HG03378 (cell line): Measurements from ENCODE around the gene BEST4.
"Not testable (repeated sequence)": the region's sequence is repeated elsewhere in the genome, so short reads cannot be mapped to it uniquely, and the experiment has no call there.

ENCODE experiments used
- ATAC-seq: cut with Tn5 transposase; IDR thresholded peaks from one replicate; pipeline ENCODE4 v1.9.1; 2021; ENCODE audit warnings: mild to moderate bottlenecking, moderate library complexity; ENCODE audit not compliant: unreplicated experiment

Gene BEST4

DNA sequence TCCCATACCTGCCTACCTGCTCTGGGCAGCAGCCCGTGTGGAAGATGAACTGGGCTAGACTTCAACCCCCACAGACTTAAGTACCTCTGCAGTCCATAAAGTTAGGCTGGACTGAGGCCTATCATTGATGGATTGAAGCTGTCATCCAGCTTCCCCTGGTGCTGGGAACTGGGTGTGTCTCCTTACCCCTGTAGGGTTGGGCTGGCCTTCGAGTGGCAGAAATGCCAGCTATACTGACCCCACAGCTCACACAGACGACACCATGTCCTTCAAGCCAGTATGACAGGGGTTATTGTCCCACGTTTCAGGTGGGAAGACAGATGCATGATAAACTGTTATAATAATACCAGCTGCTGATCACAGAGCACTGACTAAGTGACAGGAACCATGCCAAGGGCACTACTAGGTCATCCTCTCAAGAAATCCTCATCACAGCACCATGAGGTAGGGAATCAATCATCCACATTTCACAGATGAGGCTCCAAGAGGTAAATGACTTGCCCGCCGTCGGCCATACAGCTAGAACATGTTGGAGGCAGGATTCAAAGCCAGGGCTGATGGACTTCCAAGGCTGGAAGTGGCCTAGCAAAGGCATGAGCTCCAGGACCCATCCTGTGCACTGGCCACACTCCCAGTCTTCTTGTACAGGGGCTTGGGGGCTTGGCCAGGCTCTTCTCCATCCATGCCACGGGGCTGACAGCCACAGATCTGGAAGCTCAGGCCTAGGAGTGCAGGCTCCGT lies at the start of gene BEST4:
BEST4 (minus strand) TSS at position 51 of the 741 bp plus-strand sequence. CDS start 465 bp downstream, outside the sequence.
- ATAC-seq: no peak

DNA sequence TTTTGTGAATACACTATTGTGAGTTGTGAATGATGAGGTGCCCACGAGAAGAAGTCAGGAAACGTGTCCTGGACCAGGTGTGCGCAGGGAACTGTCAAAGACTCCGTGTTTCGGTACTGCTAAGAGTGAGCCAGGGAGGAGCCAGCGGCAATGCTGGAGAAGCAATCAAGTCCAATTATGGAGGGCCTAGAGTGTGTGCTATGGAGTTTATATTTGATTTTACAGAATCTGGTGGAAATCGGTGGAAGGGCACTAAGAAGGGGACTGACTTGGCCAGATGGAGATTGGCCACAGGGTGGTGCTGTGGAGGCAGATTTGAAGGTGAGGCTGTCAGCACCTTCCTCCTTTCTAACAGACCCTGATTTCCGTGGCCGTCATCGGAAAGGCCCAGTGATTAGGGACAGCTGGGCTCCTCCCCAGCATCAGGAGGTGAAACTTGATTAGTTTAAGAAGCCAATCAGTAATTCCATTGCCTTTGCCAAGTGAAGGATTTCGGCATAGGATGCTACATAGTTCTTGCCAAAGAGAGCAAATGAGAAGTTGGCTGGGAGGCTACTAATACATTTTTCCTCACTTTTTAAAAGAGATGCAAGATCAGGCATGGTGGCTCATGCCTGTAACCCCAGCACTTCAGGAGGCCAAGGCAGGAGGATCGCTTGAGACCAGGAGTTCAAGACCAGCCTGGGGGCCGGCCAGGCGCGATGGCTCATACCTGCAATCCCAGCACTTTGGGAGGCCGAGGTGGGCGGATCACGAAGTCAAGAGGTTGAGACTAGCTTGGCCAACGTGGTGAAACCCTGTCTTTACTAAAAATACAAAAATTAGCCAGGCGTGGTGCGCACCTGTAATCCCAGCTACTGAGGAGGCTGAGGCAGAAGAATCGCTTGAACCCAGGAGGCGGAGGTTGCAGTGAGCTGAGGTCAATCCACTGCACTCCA lies 48.0 kb upstream of the BEST4 start:
- ATAC-seq: peak; percentile 70

DNA sequence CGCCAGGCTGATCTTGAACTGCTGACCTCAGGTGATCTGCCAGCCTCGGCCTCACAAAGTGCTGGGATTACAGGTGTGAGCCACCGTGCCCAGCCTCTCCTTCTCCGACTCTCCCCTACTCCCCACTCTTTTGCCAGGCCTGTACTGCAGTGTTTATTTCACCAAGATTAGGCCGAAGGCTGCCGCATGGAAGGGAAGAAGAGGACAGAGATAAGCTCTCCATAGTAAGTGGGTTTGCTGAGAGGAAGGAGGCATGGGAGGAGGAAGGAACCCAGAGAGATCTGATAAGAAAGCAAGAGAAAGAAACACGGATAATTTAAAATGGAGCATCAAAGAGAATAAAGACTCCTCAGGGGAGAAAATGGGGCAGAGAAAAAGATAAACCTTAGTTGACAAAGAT lies 46.4 kb upstream of the BEST4 start:
- no peak for ATAC-seq

DNA sequence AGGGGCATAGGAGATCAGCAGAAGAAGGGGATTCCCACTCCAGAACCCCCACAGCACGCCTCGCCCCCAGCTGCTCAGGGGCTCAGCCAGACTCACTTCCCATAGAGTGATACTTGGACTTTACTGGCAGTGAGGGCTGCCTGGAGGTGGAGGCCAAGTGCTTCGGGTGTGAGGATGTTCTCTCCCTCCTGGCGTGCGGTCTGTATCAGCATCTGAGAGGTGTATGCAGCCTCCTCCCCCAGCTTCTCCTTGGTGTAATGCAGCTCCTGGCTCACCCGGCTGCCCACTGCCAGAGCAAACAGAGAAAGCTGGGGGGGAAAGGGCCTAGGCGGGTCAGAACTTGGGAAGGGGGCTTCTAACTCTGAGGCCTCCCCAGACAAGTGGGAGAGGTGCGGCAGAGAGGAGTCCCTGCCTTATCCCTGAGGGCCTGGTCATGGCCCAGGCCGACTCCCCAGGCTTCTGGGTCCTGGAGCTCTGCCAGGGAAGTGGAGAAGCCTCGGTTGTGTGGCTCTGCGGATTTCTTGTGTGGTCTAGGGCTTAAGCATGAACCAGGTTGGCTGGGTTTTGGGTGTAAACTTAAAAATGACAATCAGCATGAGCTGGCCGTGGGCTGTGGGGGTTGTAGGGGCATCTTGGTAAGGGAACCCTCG lies 44.2 kb upstream of the BEST4 start:
- ATAC-seq: no peak

DNA sequence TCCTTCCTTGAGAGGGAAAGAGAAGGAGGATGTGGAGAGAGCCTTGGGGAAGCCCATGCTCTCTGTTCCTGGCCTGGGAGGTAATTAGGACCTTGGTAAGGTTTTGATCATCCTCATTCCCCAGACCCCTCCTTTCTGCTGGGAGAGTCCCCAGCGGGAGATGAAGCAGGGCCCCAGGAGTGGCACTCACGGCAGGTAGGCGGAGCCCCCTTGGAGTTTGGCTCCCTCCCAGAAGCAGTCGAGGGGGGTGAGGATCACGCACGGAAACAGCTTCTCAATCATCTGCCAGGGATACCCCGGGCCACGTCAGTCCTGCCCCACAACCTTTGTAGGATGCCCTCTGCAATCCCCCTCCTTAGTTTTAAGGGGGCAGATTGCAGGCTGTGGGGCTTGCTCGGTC lies 43.5 kb upstream of the BEST4 start:
- no peak for ATAC-seq

DNA sequence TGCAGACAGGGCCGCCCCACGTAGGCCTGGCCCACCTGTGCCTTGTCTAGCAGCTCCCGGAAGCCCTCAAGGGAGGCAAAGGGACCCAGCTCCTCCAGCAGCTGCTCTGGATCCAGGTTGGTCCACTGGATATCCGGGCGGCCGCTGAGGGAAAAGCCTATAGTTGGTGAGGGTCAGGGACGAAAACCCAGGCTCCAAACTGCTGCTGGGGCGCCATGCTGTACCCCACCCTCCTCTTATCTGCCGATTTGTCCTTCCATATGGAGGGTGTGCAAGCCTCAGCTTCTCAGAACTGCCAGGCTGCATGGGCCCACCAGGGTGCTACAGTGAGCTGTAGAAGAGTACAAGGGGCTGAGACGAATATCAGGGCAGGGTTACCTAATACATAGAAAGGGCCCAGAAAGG lies 42.9 kb upstream of the BEST4 start:
- no peak for ATAC-seq

DNA sequence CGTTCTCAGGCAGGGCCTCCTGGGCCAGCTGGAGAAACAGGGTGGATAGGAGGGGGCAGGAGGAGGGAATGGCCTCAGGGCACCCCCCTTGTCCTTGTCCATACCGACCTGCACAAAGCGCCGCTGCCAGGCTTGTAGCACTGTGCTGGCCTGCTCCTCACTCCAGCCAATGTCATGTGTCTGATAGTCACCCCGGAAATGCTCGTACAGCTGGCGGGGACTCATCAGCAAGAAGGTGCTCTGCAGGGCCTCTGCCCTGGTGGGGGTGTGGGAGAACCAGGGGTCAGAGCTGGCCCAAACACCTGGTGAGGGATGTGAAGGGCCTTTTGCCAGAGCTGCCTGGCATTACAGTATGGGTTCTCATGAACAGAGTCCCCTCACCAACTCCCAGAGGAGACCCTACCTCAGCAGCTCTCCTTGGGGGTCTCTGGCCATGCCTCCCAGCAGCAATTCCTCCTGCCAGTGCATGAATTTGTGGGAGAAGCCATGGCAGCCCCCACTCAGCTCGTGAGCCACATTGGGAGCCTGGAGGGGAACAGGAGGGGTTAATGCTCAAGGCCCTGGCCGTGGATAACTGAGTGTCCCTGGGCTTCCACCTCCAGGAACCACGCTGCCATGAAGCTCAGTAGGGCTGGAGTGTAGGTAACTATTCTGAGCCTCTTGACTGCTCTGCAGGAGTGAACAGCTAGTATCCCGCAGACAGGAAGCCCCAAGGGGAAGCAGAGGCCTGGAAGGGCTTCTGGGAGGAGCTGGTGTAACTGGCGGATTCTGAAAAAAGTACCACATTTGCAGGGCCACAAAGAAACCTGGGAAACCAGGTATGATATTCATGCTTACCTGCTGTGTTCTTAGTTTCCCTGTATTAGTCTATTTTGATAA lies 41.8 kb upstream of the BEST4 start:
- no peak for ATAC-seq

DNA sequence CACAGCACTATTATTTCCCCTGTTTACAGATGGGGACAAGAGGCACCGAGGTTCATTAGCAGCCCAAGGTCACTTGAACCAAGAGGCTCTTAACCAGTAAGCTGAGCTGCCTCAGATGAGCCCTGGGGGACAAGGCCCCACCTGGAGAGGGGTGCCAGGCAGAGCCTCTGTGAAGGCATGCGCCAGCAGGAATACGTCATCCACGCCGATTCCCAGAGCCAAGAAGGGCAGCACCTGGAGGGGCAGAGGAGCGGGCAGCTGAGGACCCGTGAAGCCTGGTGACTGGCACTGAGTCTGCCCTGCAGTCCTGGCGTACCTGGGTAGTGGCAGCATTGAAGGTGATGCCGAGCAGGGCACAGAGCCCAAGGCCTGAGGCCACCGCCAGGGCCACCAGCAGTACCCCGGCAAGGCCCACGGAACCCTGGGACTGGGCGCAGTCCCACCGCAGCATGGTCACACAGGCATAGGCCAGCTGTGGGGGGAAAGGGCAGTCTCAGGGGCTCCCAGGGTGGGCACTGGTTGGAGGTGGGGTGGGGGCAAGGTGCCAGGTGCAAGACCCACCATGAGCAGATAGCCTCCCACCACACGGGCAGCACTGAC lies 41.0 kb upstream of the BEST4 start:
- ATAC-seq: no peak

DNA sequence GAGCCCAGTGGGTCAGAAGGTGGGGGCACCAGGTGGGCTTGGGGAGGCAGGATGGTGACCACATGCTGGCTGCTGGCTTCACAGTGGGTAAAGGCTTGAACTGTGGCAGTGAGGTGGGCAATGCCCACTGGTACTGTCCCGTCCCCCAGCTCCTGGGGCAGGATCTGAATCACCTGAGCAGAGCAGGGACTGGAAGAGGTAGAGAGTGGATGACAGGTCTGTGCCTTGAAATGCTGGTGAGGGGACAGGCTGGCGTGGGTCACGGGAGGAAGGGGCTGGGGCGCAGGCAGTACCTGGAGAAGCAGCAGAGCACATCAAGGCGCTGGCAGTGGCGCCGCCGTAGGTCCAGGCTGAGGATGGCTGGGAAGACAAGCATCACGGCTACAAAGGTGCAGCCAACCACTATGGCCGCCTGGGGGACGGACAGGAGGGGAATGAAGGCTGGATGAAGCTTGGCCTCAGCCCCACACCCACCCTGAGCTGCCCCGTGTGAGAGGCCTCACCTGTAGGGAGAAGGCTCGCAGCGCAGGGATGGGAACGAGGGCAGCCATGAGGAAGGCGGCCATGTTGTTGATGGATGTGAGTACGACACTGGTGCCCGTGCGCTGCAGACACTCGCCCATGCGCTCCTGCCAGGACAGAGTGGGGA lies 40.2 kb upstream of the BEST4 start:
- no peak for ATAC-seq

DNA sequence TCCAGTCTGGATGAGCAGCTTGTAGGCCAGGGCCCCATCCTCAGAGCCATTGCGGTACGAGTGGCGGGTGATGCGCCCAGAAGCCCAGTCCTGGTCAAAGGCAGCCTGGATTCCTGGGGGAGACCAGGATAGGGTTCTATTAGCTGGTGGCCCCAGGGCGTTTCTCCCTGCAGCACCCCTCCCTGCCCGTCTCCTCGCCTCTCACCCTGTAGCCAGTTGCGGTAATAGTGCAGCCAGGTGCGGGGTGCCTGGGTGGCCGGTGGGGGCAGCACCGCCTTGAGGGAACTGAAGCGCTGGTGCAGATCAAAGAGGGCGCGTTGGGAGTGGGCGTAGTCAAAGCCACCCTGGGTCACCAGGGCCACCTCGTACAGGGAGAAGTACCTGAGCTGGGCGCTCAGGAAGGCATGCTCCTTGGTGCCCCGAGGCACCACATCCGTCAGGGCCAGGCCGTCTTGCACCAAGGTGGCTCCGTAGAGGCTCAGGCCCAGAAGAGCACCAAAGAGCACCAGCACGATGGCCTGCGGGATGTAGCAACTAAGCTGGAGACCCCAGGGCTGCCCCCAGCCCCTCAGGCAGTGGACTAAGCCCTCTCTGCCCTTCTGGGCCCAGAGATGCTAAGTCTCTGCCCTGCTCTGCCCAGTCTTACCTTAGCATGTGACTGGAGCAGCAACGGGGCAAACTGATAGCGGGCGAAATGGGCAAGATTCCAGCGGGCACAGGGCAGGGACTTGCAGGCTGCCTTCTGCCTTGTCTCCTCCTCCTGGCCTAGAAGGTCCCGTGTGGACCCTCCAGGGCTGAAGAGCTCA lies 39.4 kb upstream of the BEST4 start:
- ATAC-seq: no peak

DNA sequence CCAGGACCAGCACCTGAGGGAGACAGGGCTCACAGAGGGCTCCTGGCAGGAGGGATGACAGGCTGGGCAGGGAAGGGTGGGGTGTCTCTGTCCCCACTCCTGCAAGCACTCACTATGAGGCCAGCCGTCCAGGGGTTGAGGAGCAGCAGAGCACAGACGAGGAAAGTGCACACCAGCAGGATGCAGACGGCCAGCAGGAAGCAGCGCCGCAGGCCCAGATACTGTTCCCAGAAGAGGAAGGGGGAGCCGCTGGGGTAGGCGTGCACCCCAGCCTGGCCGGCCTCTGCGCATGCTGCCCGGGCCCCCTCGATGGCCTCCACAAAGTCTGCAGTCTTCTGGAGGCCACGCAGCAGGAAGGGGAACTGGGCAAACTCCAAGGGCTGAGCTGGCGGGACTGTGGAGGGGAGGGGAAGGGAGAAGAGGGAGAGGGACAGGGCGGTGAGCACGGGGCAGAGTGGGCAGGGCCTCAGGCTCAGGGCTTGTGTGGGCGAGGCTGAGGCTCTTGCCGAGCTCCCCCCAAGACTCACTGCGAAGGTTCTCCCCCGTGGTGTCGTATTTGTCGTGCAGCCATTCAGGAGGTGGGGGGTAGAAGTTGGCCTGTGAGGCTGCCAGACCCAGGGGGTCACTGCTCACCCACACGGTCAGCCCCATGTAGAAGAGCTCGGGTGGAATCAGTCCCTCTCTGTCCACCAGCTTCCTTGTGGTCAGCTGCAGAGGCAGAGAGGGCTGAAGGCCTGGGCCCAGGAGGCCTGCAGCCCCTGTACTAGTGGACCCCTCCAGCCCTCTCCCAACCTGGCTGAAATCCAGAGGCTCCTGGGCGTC lies 38.6 kb upstream of the BEST4 start:
- ATAC-seq: no peak

DNA sequence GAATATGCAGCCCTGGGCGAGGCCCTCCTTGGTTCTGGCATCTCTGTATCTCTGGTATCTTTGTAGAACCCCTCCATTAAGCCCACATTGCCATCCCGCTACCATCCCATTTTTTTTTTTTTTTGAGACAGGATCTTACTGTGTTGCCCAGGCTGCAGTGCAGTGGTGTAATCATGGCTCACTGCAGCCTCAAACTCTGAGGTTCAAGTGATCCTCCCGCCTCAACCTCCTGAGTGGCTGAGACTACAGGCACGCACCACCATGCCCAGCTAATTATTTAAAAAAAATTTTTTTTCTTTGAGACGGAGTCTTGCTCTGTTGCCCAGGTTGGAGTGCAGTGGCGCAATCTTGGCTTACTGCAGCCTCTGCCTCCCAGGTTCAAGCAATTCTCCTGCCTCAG lies 36.4 kb upstream of the BEST4 start:
- ATAC-seq: not testable (repeated sequence)

DNA sequence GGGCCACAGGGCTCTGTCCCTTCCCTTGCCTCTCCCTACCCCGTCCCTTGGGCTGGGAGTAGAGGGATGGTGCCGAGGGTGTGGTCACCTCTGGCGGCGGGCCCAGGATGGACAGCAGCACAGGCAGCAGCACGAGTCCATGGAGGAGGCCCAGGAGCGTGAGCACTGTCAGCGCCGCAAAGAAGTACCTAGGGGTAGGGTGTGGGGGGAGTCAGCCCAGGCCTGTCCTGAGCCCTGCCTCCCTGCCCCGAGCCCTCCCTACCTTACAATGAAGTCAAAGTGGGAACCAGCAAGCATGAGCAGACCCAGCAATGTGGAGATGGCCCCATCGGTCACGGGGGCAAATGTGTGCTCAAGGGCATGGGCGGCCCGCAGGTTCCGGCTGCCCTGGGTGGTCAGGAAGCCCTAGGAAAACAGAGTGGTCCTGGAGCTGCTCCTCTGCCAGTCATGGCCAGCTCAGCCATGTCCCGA lies 35.0 kb upstream of the BEST4 start:
- ATAC-seq: no peak

DNA sequence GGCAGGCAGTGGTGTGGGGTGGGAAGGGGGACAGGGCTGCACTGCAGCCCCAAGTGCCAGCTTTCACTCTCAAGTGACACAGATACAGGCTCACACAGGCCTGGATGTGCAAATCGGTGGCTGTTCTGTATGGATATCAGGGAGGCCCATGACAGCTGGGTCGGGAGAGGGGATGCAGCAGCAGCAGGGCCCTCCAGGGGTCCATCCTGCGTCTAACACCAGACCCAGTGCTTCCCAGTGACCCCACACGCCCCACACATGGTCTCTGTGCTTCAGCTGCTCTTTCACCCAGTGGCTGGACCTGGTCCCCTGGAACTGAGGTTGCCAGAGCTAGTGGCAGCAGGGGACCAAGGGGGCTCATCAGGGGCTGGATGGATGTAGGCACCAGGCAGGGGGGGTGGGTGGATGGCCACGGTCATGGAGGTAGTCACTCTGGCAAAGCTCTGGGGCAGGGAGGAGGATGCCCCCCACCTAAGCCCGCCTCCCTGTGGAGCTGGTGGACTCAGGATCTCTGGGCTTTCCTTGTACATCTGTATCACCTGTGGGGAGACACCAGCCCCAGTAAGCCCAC lies 34.2 kb upstream of the BEST4 start:
- ATAC-seq: no peak

DNA sequence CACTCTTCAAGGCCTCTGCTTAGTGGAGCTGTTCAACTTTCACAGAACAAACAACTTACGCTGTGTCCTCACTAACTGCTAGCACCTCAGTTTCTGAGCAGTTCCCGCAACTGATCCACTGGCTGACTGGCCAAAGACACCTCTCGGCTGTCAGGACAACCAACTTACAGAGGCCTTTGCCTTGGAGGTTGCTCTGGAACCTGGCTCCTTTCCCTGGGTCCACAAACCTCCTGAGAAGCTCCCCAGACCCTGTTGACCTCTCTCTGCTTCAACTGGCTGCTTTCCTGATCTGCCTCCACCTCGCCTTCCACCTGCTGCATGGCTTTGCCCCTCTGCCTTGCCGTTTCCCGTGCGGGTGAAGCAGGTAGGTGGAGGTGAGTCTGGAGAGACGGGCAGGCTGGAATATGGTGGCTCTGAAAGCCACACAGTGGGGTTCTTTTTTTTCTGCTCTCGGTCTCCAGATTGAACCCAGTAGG lies 33.3 kb upstream of the BEST4 start:
- ATAC-seq: no peak

DNA sequence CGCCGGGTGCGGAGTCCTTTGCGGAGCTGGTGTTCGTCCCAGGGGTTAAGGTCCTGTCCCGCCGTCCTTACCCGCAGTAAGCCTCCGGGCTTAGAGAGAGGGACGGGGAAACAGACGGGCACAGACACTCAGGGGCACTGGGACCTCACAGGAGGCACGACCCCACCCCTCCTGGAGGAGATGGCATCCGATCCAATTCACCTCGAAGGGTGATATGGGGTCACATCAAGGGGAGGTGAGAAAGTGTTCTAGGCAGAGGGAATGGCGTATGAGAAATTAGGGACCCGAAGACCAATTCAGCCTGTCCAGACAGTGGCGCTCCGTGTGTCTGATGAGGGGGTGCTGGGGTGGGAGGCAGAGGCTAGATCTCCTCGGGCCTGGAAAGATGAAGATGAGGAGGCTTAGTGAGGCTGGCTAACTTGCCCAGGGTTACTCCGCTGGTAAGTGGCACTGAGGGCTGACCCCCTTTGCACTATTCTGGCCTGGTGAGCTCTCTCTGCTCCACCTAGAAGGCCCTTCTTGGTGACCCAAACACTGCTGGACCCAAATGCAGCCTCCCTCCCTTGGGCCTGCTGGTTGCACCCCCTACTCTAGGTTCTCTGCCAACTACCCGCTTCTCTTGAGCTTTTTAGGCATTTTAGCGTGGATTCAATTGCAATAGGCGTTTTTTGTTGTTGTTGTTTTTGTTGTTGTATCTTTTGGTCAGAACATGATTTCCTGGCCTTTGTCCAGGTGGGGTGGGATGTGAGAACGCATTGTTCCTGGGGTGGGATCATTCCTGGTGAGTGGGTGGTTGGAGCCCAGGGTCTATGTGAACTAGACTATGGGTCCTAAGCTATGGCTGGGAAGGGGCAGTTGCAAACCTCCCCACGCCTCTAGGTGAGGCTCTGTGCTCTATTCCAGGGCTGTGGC lies 32.6 kb upstream of the BEST4 start:
- peak; percentile 7 for ATAC-seq
